ENCODE measurements around the gene PDZK1.

- TF ChIP-seq CTCF (IDR thresholded peaks at IDR 0.05; ENCODE audit: low read depth, low read length) (peak; percentile 79), POLR2A (IDR thresholded peaks at IDR 0.05; ENCODE audit: extremely low read depth, insufficient read length) (no peak), MYC (IDR thresholded peaks at IDR 0.05; ENCODE audit: low read depth, low read length) (no peak)
Observed at GRCh38 chr1:145720878-145721671, 13.9 kb upstream of the PDZK1 start.

Data from NB4 (cell line).